HG03045 (cell line): ENCODE data around the gene CCDC74A.
"Not testable (repeated sequence)": the region's sequence is repeated elsewhere in the genome, so short reads cannot be mapped to it uniquely, and the experiment has no call there.

ENCODE experiments used
- ATAC-seq: cut with Tn5 transposase; IDR thresholded peaks from one replicate; pipeline ENCODE4 v1.9.1; 2021; ENCODE audit warnings: mild to moderate bottlenecking, moderate library complexity; ENCODE audit not compliant: unreplicated experiment

Gene CCDC74A

GRCh38 chr2:131544813-131545165 lies 17.1 kb downstream of the CCDC74A start:
- ATAC-seq = not testable (repeated sequence)

- no peak for ATAC-seq
These were observed 25.2 kb downstream of the CCDC74A start for GRCh38 chr2:131552871-131553270.

GRCh38 chr2:131556998-131557397 lies 29.3 kb downstream of the CCDC74A start:
- ATAC-seq = no peak

GRCh38 chr2:131557558-131558321 lies 30.1 kb downstream of the CCDC74A start:
- no peak for ATAC-seq

GRCh38 chr2:131566371-131566770 lies 38.7 kb downstream of the CCDC74A start:
- no peak for ATAC-seq

- no peak for ATAC-seq
These were observed 40.2 kb downstream of the CCDC74A start for GRCh38 chr2:131567891-131568290.

GRCh38 chr2:131568401-131568800 lies 40.7 kb downstream of the CCDC74A start:
- ATAC-seq = not testable (repeated sequence)

GRCh38 chr2:131572175-131572574 lies 44.5 kb downstream of the CCDC74A start:
- no peak for ATAC-seq

GRCh38 chr2:131577812-131578211 lies 50.1 kb downstream of the CCDC74A start:
- ATAC-seq = no peak

GRCh38 chr2:131580187-131580586 lies 52.5 kb downstream of the CCDC74A start:
- no peak for ATAC-seq
